Smooth muscle cell (in vitro differentiated cells): ENCODE measurements around the gene MAML2. TPM values are rescaled to one million over a fixed set of nuclear protein-coding genes. Genes with fewer than 3 reads are reported as not detected.
A peak's percentile ranks its signal among the peaks of the same experiment; 100 is the strongest.

Source experiments
- DNase-seq: peaks from one replicate; lab custom pipeline; 2025; ENCODE audit not compliant: unreplicated experiment; lab: John Stamatoyannopoulos, UW
- H2AFZ ChIP-seq: fragments of 200-600 bp; sonication (generic); 2 replicates; pipeline ENCODE4 v1.6.0; 2016; ENCODE audit warnings: antibody characterized with exemption, low read depth, mild to moderate bottlenecking
- H3F3A ChIP-seq: fragments of 200-600 bp; sonication (generic); 2 replicates; pipeline ENCODE4 v1.6.0; 2017; ENCODE audit warnings: antibody characterized with exemption, low read depth
- H3K27ac ChIP-seq: fragments of 200-600 bp; sonication (generic); 2 replicates; pipeline ENCODE4 v1.5.1; 2016; ENCODE audit warnings: low read depth, mild to moderate bottlenecking
- H3K27me3 ChIP-seq: fragments of 200-600 bp; sonication (generic); 2 replicates; pipeline ENCODE4 v1.6.1; 2016; ENCODE audit warnings: low read depth, mild to moderate bottlenecking
- H3K36me3 ChIP-seq: fragments of 200-600 bp; sonication (generic); 2 replicates; pipeline ENCODE4 v1.5.1; 2016; ENCODE audit warnings: low read depth
- H3K4me1 ChIP-seq: fragments of 200-600 bp; sonication (generic); 2 replicates; pipeline ENCODE4 v1.5.1; 2016; ENCODE audit warnings: low read depth
- H3K4me2 ChIP-seq: fragments of 200-600 bp; sonication (generic); 2 replicates; pipeline ENCODE4 v1.6.0; 2016; ENCODE audit warnings: mild to moderate bottlenecking
- H3K4me3 ChIP-seq: fragments of 200-600 bp; sonication (generic); 2 replicates; pipeline ENCODE4 v1.5.1; 2016; ENCODE audit warnings: mild to moderate bottlenecking
- H3K79me2 ChIP-seq: fragments of 200-600 bp; sonication (generic); 2 replicates; pipeline ENCODE4 v1.6.0; 2016; ENCODE audit warnings: low read depth, mild to moderate bottlenecking
- H3K9ac ChIP-seq: fragments of 200-600 bp; sonication (generic); 2 replicates; pipeline ENCODE4 v1.6.0; 2016; ENCODE audit warnings: low read depth
- H3K9me3 ChIP-seq: fragments of 200-600 bp; sonication (generic); replicated peaks from 2 replicates; pipeline ENCODE4 v1.5.1; 2016; ENCODE audit warnings: low read depth
- H4K20me1 ChIP-seq: fragments of 200-600 bp; sonication (generic); 2 replicates; pipeline ENCODE4 v1.6.0; 2016; ENCODE audit warnings: low read depth
- CTCF ChIP-seq: fragments of 200-600 bp; sonication (generic); IDR thresholded peaks from 2 replicates; pipeline ENCODE4 v1.5.1; 2017; ENCODE audit warnings: borderline replicate concordance, mild to moderate bottlenecking, antibody characterized with exemption; ENCODE audit not compliant: insufficient read depth, poor library complexity, severe bottlenecking
- WGBS: methylation state at CpG from one replicate; pipeline ENCODE4 v1.1.7; 2016; ENCODE audit warnings: low lambda C conversion rate; 5-methylcytosine and 5-hydroxymethylcytosine counted together
- polyA plus RNA-seq: library from polyadenylated mRNA; unstranded; fragments of >200 nt; fragmentation: Nextera tagmentation; extraction: Ambion mirVana; gene quantifications from 2 replicates; pipeline ENCODE4 v1.2.1, GENCODE V29; 2016
- total RNA-seq: library from RNA; depleted of rRNA; stranded (reverse); fragments of >200 nt; gene quantifications from 2 replicates; pipeline ENCODE4 v1.2.3, GENCODE V29; 2014

MAML2 gene
- total and polyA plus RNA-seq, 2 experiments from 2014 or later = 8.7 to 52.4 TPM

GRCh38 chr11:96191752-96192151 lies 151.2 kb downstream of the MAML2 start:
- no peaks in the 10 kb centered on the region for H4K20me1 ChIP-seq
- no peaks in the 10 kb centered on the region for H3K9me3 ChIP-seq
- no peak for DNase-seq
- H3K36me3 ChIP-seq = no peaks in the 10 kb centered on the region
- TF ChIP-seq CTCF = no peak
- no peaks in the 10 kb centered on the region for H3K27me3 ChIP-seq
- H3K4me1 ChIP-seq = peaks cover 28% of the 10 kb centered on the region
- H3K9ac ChIP-seq = no peak overlapping the region
- peaks cover 27% of the 10 kb centered on the region for H3F3A ChIP-seq
- peaks cover 72% of the 10 kb centered on the region for H3K79me2 ChIP-seq
- WGBS = 86% methylated on average over 4 of the region's 4 CpGs
- no peak overlapping the region for H3K4me3 ChIP-seq
- H2AFZ ChIP-seq = no peak overlapping the region
- no peak overlapping the region for H3K4me2 ChIP-seq
- H3K27ac ChIP-seq = no peak overlapping the region

GRCh38 chr11:96189351-96189750 lies 153.6 kb downstream of the MAML2 start:
- Histone ChIP-seq H2AFZ (no peak overlapping the region), H3K4me3 (no peak overlapping the region), H3K9ac (no peak overlapping the region), H3K79me2 (peaks cover 72% of the 10 kb centered on the region), H3K9me3 (no peaks in the 10 kb centered on the region), H3K27me3 (no peaks in the 10 kb centered on the region), H3K4me1 (peaks cover 21% of the 10 kb centered on the region), H3F3A (peaks cover 26% of the 10 kb centered on the region), H4K20me1 (no peaks in the 10 kb centered on the region), H3K27ac (peak overlapping the region; percentile 94), H3K36me3 (no peaks in the 10 kb centered on the region), H3K4me2 (peak overlapping the region; percentile 71)
- DNase-seq = no peak
- WGBS = 74% methylated on average over 1 of the region's 1 CpG
- TF ChIP-seq CTCF = no peak

- H3K4me1 ChIP-seq = peaks cover 21% of the 10 kb centered on the region
- H3K9me3 ChIP-seq = no peaks in the 10 kb centered on the region
- H3K79me2 ChIP-seq = peaks cover 71% of the 10 kb centered on the region
- 36% methylated on average over 2 of the region's 2 CpGs for WGBS
- peak overlapping the region; percentile 94 for H3K27ac ChIP-seq
- no peak overlapping the region for H2AFZ ChIP-seq
- H3K27me3 ChIP-seq = no peaks in the 10 kb centered on the region
- no peaks in the 10 kb centered on the region for H4K20me1 ChIP-seq
- peak overlapping the region; percentile 54 for H3K9ac ChIP-seq
- no peaks in the 10 kb centered on the region for H3K36me3 ChIP-seq
- no peak for DNase-seq
- no peak overlapping the region for H3K4me3 ChIP-seq
- no peak for TF ChIP-seq CTCF
- peaks cover 26% of the 10 kb centered on the region for H3F3A ChIP-seq
- peak overlapping the region; percentile 71 for H3K4me2 ChIP-seq
Measured at GRCh38 chr11:96188243-96189006, 154.6 kb downstream of the MAML2 start.

- no peaks in the 10 kb centered on the region for H3K36me3 ChIP-seq
- H3K4me1 ChIP-seq = peaks cover 21% of the 10 kb centered on the region
- no peak overlapping the region for H3K4me3 ChIP-seq
- DNase-seq = no peak
- H2AFZ ChIP-seq = no peak overlapping the region
- WGBS = 21% methylated on average over 3 of the region's 3 CpGs
- H3K9me3 ChIP-seq = no peaks in the 10 kb centered on the region
- peak overlapping the region; percentile 94 for H3K27ac ChIP-seq
- peaks cover 26% of the 10 kb centered on the region for H3F3A ChIP-seq
- H3K4me2 ChIP-seq = peak overlapping the region; percentile 71
- no peaks in the 10 kb centered on the region for H3K27me3 ChIP-seq
- peaks cover 70% of the 10 kb centered on the region for H3K79me2 ChIP-seq
- H4K20me1 ChIP-seq = no peaks in the 10 kb centered on the region
- peak overlapping the region; percentile 54 for H3K9ac ChIP-seq
- TF ChIP-seq CTCF = no peak
Measured at GRCh38 chr11:96187822-96188221, 155.2 kb downstream of the MAML2 start.
